Esophagus muscularis mucosa (tissue), 3 donors: ENCODE measurements around the gene F2R.

Experiments used
- POLR2A ChIP-seq: fragments of 450-650 bp; IDR thresholded peaks from one replicate; pipeline ENCODE4 v1.6.1; 2017; ENCODE audit warnings: antibody characterized with exemption, moderate library complexity, mild to moderate bottlenecking, low read depth
- TF ChIP-seq, protein P1 (sequence below), 3 experiments: fragments of 200-600 bp in 2 of 3; fragments of 450-650 bp in 1 of 3; sonication (generic) in 2 of 3; IDR thresholded peaks; one replicate each; pipeline ENCODE4 v1.5.1; 2017 to 2019; ENCODE audit warnings: antibody characterized with exemption in 3 of 3, mild to moderate bottlenecking in 2 of 3, moderate library complexity in 1 of 3

DNA sequence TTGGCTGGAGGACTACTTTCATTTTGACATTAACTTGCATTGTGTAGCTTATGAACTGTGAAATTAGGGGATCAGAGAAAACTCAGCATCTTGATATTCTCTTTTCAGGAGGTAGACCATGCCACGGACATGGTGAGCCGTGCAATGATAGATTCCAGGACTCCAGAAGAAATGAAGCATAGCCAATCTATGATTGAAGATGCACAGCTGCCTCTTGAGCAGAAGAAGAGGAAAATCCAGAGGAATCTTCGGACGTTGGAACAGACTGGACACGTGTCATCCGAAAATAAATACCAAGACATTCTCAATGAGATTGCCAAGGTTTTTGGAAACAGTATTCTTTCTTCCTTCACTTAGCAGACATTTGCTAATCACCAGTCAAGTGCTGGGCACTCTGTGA, 20.6 kb upstream of the F2R start:
- TF ChIP-seq, protein P1, sequence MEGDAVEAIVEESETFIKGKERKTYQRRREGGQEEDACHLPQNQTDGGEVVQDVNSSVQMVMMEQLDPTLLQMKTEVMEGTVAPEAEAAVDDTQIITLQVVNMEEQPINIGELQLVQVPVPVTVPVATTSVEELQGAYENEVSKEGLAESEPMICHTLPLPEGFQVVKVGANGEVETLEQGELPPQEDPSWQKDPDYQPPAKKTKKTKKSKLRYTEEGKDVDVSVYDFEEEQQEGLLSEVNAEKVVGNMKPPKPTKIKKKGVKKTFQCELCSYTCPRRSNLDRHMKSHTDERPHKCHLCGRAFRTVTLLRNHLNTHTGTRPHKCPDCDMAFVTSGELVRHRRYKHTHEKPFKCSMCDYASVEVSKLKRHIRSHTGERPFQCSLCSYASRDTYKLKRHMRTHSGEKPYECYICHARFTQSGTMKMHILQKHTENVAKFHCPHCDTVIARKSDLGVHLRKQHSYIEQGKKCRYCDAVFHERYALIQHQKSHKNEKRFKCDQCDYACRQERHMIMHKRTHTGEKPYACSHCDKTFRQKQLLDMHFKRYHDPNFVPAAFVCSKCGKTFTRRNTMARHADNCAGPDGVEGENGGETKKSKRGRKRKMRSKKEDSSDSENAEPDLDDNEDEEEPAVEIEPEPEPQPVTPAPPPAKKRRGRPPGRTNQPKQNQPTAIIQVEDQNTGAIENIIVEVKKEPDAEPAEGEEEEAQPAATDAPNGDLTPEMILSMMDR (IDR thresholded peaks at IDR 0.05), result no peak
- no peak for TF ChIP-seq POLR2A
